ENCODE measurements around the gene IL20RA.

DNA sequence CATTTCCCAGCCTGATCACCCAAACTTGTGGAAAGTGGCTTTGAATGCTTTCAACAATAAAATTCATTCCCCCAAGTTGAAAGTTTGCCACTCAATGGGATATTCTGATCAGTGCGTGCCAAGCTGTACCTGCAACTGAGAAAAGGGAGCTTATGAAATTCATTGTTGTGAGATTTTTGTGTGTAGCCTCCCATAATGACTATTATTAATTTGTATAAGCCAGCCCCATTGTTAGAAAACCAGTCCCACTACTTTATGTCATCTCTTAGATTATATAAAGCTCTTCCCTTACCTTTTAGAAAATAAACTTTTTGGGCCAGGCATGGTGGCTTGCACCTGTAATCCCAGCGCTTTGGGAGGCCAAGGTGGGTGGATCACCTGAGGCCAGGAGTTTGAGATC is 15.9 kb downstream of the IL20RA start:
- no peak for TF ChIP-seq ZNF549 (CRISPR knock-in tag; IDR thresholded peaks at IDR 0.05)
- TF ChIP-seq ZNF460 (CRISPR knock-in tag; IDR thresholded peaks at IDR 0.05; ENCODE audit: borderline replicate concordance): no peak
- TF ChIP-seq, protein P1, sequence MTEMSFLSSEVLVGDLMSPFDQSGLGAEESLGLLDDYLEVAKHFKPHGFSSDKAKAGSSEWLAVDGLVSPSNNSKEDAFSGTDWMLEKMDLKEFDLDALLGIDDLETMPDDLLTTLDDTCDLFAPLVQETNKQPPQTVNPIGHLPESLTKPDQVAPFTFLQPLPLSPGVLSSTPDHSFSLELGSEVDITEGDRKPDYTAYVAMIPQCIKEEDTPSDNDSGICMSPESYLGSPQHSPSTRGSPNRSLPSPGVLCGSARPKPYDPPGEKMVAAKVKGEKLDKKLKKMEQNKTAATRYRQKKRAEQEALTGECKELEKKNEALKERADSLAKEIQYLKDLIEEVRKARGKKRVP (CRISPR knock-in tag; IDR thresholded peaks at IDR 0.05): no peak
- TF ChIP-seq KDM5B (CRISPR knock-in tag; IDR thresholded peaks at IDR 0.05; ENCODE audit: borderline replicate concordance): no peak
